Measurements from ENCODE around the gene KCNG3. TPM values are rescaled to one million over a fixed set of nuclear protein-coding genes. Genes with fewer than 3 reads are reported as not detected.

Gene KCNG3
- total RNA-seq, 1 experiment from 2014 or later = 4.3 TPM

- intact Hi-C loops (cut with micrococcal nuclease; ENCODE audit: unreplicated experiment) (no loop called here), in situ Hi-C loops (cut with HindIII; ENCODE audit: low pct_unique_long_range_greater_than_20kb, low sequenced_read_pairs) (no loop called here)
- no peak for TF ChIP-seq POLR2AphosphoS5 (IDR thresholded peaks at IDR 0.05; ENCODE audit: low read depth, low read length)
- no peak for TF ChIP-seq SIN3A (IDR thresholded peaks at IDR 0.05; ENCODE audit: borderline replicate concordance, insufficient read depth, low read depth, low read length)
- TF ChIP-seq CTCF (IDR thresholded peaks at IDR 0.05) = no peak
- no peak for TF ChIP-seq REST (IDR thresholded peaks at IDR 0.05; ENCODE audit: insufficient read depth in 1 of 2, low read depth in 2 of 2, low read length in 1 of 2)
- ChIA-PET CTCF (no interaction called here), POLR2A (no interaction called here)
- Histone ChIP-seq H3K27ac (ENCODE audit: low read length) (no peak overlapping the region), H3K4me3 (ENCODE audit: low read depth in 2 of 2, low read length in 2 of 2) (no peak overlapping the region), H3K9me3 (ENCODE audit: control insufficient read depth, insufficient read depth, low read depth, low read length) (no peaks in the 10 kb centered on the region), H3K4me1 (ENCODE audit: control insufficient read depth, insufficient read depth, low read length) (no peaks in the 10 kb centered on the region), H3K36me3 (ENCODE audit: control insufficient read depth, insufficient read depth, low read length) (no peaks in the 10 kb centered on the region), H3K27me3 (ENCODE audit: control insufficient read depth, insufficient read depth, low read length) (no peaks in the 10 kb centered on the region)
- BruUV-seq (replicated peaks) = no TSS peak
- no peak for ATAC-seq
- no peak for DNase-seq (ENCODE audit: low read depth, low spot score)
These were observed 63.6 kb downstream of the KCNG3 start for GRCh38 chr2:42430188-42430587.

GRCh38 chr2:42429352-42429751, 64.4 kb downstream of the KCNG3 start:
- ChIA-PET POLR2A (no interaction called here), CTCF (no interaction called here)
- DNase-seq (ENCODE audit: low read depth, low spot score) = no peak
- no peak for ATAC-seq
- TF ChIP-seq SIN3A (IDR thresholded peaks at IDR 0.05; ENCODE audit: borderline replicate concordance, insufficient read depth, low read depth, low read length) (no peak), TCF7L2 (IDR thresholded peaks at IDR 0.05; ENCODE audit: low read depth, low read length) (no peak)
- no peak overlapping the region for H3K27ac ChIP-seq (ENCODE audit: low read length)
- intact Hi-C loops (cut with micrococcal nuclease; ENCODE audit: unreplicated experiment) = no loop called here
- in situ Hi-C loops (cut with HindIII; ENCODE audit: low pct_unique_long_range_greater_than_20kb, low sequenced_read_pairs) = no loop called here
- no peaks in the 10 kb centered on the region for H3K36me3 ChIP-seq (ENCODE audit: control insufficient read depth, insufficient read depth, low read length)
- no peaks in the 10 kb centered on the region for H3K9me3 ChIP-seq (ENCODE audit: control insufficient read depth, insufficient read depth, low read depth, low read length)
- BruUV-seq (replicated peaks) = no TSS peak
- H3K27me3 ChIP-seq (ENCODE audit: control insufficient read depth, insufficient read depth, low read length) = no peaks in the 10 kb centered on the region
- H3K4me1 ChIP-seq (ENCODE audit: control insufficient read depth, insufficient read depth, low read length) = no peaks in the 10 kb centered on the region
- no peak overlapping the region for H3K4me3 ChIP-seq (ENCODE audit: low read depth in 2 of 2, low read length in 2 of 2)

- POLR2A ChIA-PET = no interaction called here
- no TSS peak for BruUV-seq (replicated peaks)
- Histone ChIP-seq H3K4me3 (ENCODE audit: low read depth in 2 of 2, low read length in 2 of 2) (no peak overlapping the region), H3K27me3 (ENCODE audit: control insufficient read depth, insufficient read depth, low read length) (no peaks in the 10 kb centered on the region), H3K36me3 (ENCODE audit: control insufficient read depth, insufficient read depth, low read length) (no peaks in the 10 kb centered on the region), H3K9me3 (ENCODE audit: control insufficient read depth, insufficient read depth, low read depth, low read length) (no peaks in the 10 kb centered on the region), H3K27ac (ENCODE audit: low read length) (no peak overlapping the region), H3K4me1 (ENCODE audit: control insufficient read depth, insufficient read depth, low read length) (peaks cover 12% of the 10 kb centered on the region)
- ATAC-seq (no peak), DNase-seq (ENCODE audit: low read depth, low spot score) (no peak)
- in situ Hi-C loops (cut with HindIII; ENCODE audit: low pct_unique_long_range_greater_than_20kb, low sequenced_read_pairs) (no loop called here), intact Hi-C loops (cut with micrococcal nuclease; ENCODE audit: unreplicated experiment) (no loop called here)
- CTCF ChIA-PET = no interaction called here
- TF ChIP-seq REST (IDR thresholded peaks at IDR 0.05; ENCODE audit: insufficient read depth in 1 of 2, low read depth in 2 of 2, low read length in 1 of 2) = no peak
- TF ChIP-seq POLR2AphosphoS5 (IDR thresholded peaks at IDR 0.05; ENCODE audit: low read depth, low read length) = no peak
- no peak for TF ChIP-seq SIN3A (IDR thresholded peaks at IDR 0.05; ENCODE audit: borderline replicate concordance, insufficient read depth, low read depth, low read length)
These were observed 68.1 kb downstream of the KCNG3 start for GRCh38 chr2:42425697-42426096.
